Transverse colon (tissue), 3 donors: ENCODE measurements around the gene FLNA.

Experiments used
- CTCF ChIP-seq, 5 experiments: fragments of 200-600 bp in 3 of 5; fragments of 450-650 bp in 2 of 5; sonication (generic) in 3 of 5; IDR thresholded peaks; 1 replicate in 2 of 5; 2 replicates in 3 of 5; pipeline ENCODE4 v1.5.1; 2016 to 2017; ENCODE audit warnings: antibody characterized with exemption in 5 of 5, inconsistent platforms in 3 of 5, mild to moderate bottlenecking in 2 of 5, moderate library complexity in 1 of 5
- POLR2A ChIP-seq: fragments of 450-650 bp; IDR thresholded peaks from one replicate; pipeline ENCODE4 v1.6.1; 2016; ENCODE audit warnings: antibody characterized with exemption, mild to moderate bottlenecking, moderate library complexity

DNA sequence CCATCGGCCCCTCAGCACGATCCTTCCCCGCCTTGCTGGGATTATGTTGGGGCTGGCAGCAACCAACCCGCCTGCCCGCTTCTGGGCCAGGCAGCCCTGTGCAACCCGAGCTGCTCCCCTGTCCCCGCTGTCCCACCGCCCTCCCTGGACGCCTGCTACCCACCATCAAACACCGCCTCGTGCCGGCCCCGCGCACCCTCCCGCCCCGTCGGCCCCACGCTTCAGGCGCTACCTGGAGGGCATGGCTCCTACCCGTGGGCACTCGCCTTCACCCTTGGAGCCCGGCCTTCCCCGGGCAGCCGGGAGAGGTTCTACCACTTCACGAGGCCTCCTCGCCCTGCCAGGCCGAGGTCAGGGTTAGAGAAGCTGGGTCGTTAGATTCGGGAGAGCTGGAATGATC, 41.9 kb downstream of the FLNA start:
- TF ChIP-seq POLR2A: no peak
- no peak for TF ChIP-seq CTCF (IDR thresholded peaks at IDR 0.05)
